HEK293 (cell line): ENCODE data around the gene PDE3B.

Experiments
- BCL11A ChIP-seq: fragments of 450-650 bp; formaldehyde crosslinking; IDR thresholded peaks from 2 replicates; pipeline ENCODE4 v1.5.1; 2016; ENCODE audit warnings: low read depth, missing biosample characterization, missing genetic modification characterization
- SCRT2 ChIP-seq: fragments of 450-650 bp; formaldehyde crosslinking; IDR thresholded peaks from 2 replicates; pipeline ENCODE4 v1.5.1; 2016; ENCODE audit warnings: missing biosample characterization, missing genetic modification characterization
- ZNF335 ChIP-seq: fragments of 450-650 bp; formaldehyde crosslinking; conservative IDR thresholded peaks from 2 replicates; pipeline ENCODE4 v1.5.1; 2016; ENCODE audit warnings: missing biosample characterization, missing genetic modification characterization
- TF ChIP-seq, protein P1 (sequence below): fragments of 450-650 bp; formaldehyde crosslinking; IDR thresholded peaks from 2 replicates; pipeline ENCODE4 v1.5.1; 2016; ENCODE audit warnings: missing biosample characterization, missing genetic modification characterization

DNA sequence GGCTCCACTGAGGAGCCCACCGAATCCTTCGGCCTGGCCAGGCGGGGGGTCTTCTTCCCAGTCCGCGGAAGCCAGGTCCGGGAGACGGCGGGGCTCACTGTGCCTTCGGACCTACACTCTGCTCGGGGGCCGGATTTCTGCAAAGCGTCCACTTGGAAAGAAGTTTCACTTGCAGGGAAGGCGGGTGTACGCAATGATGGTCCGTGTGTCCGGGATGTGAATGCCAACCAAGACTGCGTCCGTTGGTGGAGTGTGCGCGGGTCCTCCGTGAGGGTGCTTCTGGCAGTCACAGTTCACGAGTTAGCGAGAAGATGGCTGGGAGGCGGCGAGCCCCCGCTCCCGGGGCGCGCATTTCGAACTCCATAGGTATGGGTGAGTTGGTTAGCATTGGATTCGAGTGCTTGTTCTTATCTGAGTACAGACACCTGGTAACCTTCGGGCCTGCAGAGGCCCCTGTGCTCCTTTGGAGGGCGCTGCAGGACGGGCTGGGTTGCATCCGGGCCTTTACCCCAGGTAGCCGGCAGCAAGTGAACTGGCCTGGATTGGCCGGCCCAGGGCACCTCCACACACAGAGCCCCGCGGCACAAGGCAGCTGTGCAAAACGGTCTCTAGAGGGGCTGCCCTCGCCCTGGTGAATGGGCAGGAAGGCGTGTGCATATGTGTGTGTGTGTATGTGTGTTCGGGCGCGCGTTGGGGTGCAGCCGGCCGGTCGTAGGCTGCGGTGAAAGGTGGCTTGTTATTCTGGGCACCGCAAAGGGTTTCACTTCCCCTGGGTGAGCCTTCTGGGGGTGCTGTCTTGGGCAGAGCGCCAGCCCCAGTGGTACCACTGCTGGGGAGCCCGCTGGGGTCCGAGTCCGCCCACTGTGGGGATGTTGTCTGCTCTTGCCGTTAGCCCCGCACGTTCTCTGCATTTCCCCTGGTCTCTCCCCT, 261.8 kb downstream of the PDE3B start:
- TF ChIP-seq BCL11A (tag by site-specific recombination) (no peak), ZNF335 (tag by site-specific recombination) (no peak), SCRT2 (no peak)
- TF ChIP-seq, protein P1, sequence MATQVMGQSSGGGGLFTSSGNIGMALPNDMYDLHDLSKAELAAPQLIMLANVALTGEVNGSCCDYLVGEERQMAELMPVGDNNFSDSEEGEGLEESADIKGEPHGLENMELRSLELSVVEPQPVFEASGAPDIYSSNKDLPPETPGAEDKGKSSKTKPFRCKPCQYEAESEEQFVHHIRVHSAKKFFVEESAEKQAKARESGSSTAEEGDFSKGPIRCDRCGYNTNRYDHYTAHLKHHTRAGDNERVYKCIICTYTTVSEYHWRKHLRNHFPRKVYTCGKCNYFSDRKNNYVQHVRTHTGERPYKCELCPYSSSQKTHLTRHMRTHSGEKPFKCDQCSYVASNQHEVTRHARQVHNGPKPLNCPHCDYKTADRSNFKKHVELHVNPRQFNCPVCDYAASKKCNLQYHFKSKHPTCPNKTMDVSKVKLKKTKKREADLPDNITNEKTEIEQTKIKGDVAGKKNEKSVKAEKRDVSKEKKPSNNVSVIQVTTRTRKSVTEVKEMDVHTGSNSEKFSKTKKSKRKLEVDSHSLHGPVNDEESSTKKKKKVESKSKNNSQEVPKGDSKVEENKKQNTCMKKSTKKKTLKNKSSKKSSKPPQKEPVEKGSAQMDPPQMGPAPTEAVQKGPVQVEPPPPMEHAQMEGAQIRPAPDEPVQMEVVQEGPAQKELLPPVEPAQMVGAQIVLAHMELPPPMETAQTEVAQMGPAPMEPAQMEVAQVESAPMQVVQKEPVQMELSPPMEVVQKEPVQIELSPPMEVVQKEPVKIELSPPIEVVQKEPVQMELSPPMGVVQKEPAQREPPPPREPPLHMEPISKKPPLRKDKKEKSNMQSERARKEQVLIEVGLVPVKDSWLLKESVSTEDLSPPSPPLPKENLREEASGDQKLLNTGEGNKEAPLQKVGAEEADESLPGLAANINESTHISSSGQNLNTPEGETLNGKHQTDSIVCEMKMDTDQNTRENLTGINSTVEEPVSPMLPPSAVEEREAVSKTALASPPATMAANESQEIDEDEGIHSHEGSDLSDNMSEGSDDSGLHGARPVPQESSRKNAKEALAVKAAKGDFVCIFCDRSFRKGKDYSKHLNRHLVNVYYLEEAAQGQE (tag by site-specific recombination) = no peak
